Kidney epithelial cell (primary cell): ENCODE data around the gene WDR27. TPM values are rescaled to one million over a fixed set of nuclear protein-coding genes. Genes with fewer than 3 reads are reported as not detected.

Experiments
- DNase-seq: peaks from one replicate; pipeline ENCODE4 v3.0.0-alpha.2; 2010; ENCODE audit warnings: low read depth
- H3K27me3 ChIP-seq: 2 replicates; pipeline ENCODE4 v1.6.0; 2011; ENCODE audit warnings: low read length; ENCODE audit not compliant: control insufficient read depth, insufficient read depth
- H3K36me3 ChIP-seq: 2 replicates; pipeline ENCODE4 v1.5.1; 2011; ENCODE audit warnings: low read length; ENCODE audit not compliant: control insufficient read depth, insufficient read depth
- H3K4me3 ChIP-seq: 2 replicates; pipeline ENCODE4 v1.5.1; 2011; ENCODE audit warnings: low read depth, mild to moderate bottlenecking, control low read depth, low read length
- CTCF ChIP-seq: IDR thresholded peaks from 2 replicates; pipeline ENCODE4 v1.5.1; 2011; ENCODE audit warnings: mild to moderate bottlenecking, moderate library complexity, low read length, control low read depth, inconsistent platforms; ENCODE audit not compliant: insufficient read depth, poor library complexity, severe bottlenecking
- total RNA-seq: library from RNA; depleted of rRNA; stranded (reverse); fragments of >200 nt; gene quantifications from 2 replicates; pipeline ENCODE4 v1.2.3, GENCODE V29; 2015

The WDR27 gene
- total RNA-seq, 1 donor from 2014 or later: 27.0 TPM

GRCh38 chr6:169452869-169453620 lies 248.8 kb downstream of the WDR27 start:
- Histone ChIP-seq H3K4me3 (no peak overlapping the region), H3K36me3 (no peaks in the 10 kb centered on the region), H3K27me3 (no peaks in the 10 kb centered on the region)
- TF ChIP-seq CTCF: no peak
- no peak for DNase-seq

DNA sequence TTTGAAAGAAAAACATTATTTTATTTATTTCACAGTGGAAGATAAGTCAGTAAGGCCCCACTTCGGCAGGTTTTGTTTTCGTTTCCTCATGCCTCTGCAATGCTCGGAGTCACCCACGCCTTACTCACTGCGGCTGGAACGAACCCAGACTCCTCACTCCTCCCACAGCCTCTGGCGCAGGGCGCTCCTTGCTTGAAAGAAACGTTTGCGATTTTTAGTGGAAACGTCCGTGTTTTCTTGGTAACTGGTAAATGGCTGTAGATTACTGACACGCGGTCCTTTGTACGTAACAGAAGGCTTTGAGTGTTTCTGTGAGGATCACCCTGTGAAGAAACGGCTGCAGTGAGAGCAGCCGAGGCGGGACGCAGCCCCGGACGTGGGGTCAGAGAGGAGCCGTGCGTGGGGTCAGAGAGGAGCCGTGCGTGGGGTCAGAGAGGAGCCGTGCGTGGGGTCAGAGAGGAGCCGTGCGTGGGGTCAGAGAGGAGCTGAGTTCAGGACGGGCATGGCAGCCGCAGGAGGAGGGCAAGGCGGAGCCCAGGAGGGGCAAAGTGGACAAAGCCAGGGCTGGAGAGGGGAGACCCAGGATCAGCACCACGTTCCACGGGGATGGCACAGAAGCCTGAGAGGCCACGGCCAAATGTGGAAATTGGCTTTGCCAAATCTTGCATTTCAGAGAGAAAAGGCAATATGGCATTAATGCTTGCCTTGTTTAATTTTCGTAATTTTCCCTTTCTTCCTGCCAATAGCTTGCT lies 249.5 kb downstream of the WDR27 start:
- peak; percentile 60 for DNase-seq
- no peak for TF ChIP-seq CTCF
- Histone ChIP-seq H3K36me3 (no peaks in the 10 kb centered on the region), H3K4me3 (peak overlapping the region; percentile 26), H3K27me3 (no peaks in the 10 kb centered on the region)

GRCh38 chr6:169451065-169451838 lies 250.6 kb downstream of the WDR27 start:
- no peak for DNase-seq
- Histone ChIP-seq H3K36me3 (no peaks in the 10 kb centered on the region), H3K27me3 (no peaks in the 10 kb centered on the region), H3K4me3 (no peak overlapping the region)
- no peak for TF ChIP-seq CTCF

GRCh38 chr6:169450097-169450496 lies 251.7 kb downstream of the WDR27 start:
- Histone ChIP-seq H3K4me3 (no peak overlapping the region), H3K27me3 (no peaks in the 10 kb centered on the region), H3K36me3 (no peaks in the 10 kb centered on the region)
- no peak for TF ChIP-seq CTCF
- no peak for DNase-seq

GRCh38 chr6:169449221-169449620 lies 252.6 kb downstream of the WDR27 start:
- no peak for TF ChIP-seq CTCF
- Histone ChIP-seq H3K36me3 (no peaks in the 10 kb centered on the region), H3K27me3 (no peaks in the 10 kb centered on the region), H3K4me3 (no peak overlapping the region)
- no peak for DNase-seq
